ENCODE data around the gene KCNAB2.

GRCh38 chr1:6091823-6092109 lies 46.1 kb downstream of the KCNAB2 start:
- TF ChIP-seq CTCF (IDR thresholded peaks at IDR 0.05) (no peak), POLR2A (IDR thresholded peaks at IDR 0.05) (no peak)

All from breast epithelium (tissue), 3 donors.